HG03066 (cell line): ENCODE data around the gene C20orf144.

Experiments
- ATAC-seq: cut with Tn5 transposase; IDR thresholded peaks from one replicate; pipeline ENCODE4 v1.9.1; 2021; ENCODE audit warnings: low read depth; ENCODE audit not compliant: unreplicated experiment

C20orf144 gene

DNA sequence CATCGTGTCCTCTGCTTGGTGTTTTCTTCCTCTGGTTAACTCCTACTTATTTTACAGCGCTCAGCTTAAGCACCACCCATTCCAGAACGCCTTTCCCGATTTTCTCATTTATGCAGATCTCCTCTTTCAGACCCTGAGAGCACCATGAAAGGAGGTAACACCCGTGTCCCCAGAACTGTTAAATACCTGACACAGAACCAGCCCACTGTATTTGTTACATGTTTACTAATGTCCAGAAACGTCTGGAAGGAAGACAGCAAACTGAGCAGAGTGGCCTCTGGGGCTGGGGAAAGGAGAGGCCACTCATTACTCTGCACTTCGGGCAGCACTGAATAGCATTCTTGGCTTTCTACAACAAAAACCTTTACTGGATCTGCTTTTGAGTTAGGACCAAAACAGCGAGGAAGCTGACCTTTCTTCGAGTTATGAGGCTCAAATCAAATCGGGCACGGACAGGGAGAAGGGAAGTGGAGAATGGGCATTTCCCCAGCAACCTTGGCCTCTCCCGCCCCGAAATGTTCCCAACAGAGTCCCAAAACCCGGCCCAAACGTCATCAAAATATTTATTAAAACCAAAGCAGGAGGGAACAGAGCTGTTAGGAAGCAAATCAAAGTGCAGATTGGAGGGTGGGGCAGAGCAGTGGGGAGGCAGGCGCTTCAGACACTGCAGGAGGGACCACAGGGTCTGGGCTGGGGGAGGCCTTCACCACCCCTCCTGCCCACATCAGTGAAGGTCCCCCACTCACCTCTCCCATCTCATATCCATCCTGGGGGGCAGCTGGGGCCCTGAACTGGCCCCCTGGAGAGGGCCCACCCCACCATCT, 13.2 kb downstream of the C20orf144 start:
- ATAC-seq: no peak

DNA sequence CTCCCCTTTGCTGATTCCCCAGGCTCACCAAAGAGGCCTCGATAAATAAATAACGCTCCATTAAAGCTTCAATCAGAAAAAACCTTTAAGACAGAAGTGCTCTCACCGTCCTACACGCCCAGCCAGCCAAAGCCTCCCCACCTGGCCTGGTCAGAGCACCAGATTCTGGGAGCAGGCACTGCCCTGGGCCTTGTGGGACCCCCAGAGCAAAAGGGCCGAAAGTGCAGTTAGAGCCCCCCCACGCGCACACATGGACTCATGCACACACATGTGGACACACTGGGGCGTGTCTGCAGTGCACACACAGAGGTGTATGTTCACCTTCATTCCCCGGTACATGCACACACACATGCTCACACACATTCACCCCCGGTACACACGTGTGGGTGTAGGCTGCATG, 14.0 kb downstream of the C20orf144 start:
- no peak for ATAC-seq

DNA sequence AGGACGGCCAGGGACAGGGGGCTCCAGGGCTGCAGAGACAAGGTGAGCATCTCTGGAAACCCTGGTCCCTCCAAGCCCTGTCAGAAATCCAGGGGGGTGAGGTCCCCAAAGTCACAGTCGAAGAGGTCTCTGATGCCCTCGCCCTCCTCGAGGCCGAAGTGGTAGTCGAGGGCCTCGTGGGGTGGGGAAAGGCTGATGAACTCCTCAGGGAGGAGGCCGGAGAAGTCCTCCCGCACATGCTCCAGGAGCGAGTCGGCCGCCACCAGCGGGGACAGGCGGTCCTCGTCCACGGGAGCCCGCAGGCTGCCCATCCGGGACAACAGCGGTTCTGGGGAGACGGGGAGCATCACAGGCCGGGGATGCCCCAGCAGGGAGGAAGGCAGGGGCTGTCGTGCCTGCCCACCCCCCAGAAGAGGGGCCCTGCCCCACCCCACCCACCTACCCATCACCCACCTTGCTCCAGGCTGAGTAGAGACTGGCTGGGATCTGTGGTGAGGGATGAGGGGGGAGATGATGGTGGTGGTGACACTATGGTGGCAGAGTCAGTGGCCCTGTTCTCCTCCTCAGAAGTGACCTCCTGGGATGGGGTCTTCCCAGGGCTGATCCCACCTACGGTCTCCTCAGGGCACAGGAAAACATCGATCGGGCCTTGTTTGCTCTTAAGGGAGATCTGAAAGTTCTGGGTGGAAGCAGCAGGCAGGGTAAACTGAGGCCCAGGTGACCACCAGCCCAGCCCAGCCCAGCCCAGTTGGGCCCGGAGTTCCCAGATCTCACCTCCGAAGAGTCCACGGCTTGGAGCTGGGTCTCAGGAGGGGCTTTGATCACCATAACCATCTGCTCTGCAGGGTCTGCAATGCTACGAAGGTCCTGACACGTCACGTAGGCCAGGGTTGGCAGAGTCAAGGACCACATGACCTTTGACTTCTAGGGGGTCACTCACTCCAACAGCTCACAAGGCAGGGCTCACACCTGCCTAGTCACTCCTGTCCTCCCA, 14.8 kb downstream of the C20orf144 start:
- no peak for ATAC-seq

DNA sequence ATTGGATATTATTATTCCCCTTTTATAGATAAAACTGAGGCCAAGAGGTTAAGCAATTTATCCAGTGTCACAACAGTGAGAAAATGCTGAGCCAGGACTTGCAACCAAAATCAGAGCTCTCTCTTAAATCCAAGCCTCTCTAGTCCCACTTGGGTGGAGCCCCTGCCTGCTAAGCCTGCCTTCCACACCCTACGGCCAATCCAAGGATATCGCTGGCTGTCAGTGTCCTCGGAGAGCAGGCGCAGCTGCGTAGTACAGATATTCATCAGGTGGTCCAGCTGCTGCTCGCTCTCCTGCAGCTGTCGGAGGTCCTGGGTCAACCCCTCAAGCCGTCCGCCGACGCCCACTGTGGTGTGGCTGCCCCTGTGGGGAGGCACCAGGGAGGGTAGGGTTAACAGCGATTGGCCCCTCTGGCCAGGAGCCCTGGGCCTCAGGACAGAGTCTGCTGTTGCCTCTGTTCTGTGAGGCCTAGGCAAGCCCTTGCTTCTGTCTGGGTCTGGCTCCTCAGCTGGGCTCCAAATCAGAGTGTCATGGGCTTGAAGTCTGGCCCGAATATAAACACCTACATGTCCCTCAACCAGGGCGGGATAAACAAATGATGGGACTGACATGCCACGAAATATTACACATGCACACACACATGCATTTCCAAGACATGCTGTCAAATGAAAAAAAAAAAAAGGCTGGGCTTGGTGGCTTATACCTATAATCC, 16.0 kb downstream of the C20orf144 start:
- no peak for ATAC-seq

DNA sequence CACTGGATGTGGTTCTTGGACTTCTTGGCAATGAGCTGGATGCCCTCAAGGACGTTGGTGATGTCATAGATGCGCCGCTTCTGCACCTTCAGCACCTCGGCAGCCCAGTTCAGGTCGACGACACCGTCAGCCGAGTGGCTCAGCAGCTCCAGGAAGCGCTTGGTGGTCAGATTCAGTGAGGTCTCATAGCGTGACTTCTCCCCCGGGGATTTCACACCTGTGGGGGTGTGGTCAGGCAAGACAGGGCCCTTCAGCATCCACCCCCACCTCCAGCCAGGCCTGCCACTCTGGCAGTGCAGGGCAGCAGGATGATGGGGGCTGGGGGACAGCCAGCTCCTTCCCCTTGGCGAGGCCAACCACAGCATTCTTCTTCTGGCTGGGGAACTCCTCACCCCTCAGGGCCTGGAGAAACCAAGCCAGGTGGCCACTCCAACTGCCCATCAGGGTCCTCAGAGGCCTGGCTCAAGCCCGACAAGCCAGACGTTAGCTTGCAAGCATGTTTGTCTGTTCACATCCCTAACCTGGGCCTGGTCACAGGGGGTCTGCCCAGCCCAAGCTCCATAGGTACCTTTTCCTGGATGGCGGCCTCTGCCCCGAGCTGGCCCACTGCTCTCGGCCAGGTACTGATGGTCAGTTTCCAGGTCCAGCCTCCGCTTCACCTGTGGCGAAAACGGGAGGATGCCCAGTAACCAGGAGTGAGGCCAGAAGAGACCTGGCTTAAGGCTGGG, 17.8 kb downstream of the C20orf144 start:
- no peak for ATAC-seq

DNA sequence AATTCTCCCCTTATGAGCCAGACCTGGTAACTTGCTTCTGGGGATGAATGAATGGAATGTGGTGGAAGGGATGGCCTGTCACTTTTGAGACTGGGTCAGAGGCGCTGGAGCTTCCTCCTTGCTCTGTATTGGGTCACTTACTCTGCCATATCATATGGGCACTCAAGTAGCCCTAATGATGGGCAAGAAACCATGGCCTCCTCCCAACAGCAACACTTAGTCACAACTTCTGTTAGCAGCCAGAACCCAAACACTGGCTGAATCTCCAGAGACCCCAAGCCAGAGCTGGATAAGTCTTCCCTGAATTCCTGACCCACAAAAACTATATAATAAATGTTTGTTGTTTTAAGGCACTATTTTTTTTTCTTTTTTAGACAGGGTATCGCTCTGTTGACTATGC, 18.6 kb downstream of the C20orf144 start:
- no peak for ATAC-seq

DNA sequence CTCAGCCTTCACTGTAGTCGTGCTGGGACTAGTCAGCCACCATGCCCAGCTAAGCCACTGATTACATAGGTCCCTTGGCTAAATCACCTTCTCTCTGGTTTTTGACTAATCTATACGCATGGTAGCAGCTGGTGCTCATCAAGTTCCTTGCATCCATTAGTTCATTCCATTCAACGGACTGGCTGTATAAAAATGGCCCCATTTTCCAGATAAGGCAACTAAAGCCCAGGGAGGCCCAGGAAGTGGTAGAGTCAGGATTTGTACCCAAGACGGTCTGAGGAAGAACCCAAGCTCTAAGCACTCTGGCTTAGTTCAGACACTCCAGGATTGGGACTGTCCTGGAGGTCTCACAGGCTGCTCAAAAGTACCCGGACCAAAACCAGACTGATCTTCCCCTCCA, 19.2 kb downstream of the C20orf144 start:
- ATAC-seq: no peak

DNA sequence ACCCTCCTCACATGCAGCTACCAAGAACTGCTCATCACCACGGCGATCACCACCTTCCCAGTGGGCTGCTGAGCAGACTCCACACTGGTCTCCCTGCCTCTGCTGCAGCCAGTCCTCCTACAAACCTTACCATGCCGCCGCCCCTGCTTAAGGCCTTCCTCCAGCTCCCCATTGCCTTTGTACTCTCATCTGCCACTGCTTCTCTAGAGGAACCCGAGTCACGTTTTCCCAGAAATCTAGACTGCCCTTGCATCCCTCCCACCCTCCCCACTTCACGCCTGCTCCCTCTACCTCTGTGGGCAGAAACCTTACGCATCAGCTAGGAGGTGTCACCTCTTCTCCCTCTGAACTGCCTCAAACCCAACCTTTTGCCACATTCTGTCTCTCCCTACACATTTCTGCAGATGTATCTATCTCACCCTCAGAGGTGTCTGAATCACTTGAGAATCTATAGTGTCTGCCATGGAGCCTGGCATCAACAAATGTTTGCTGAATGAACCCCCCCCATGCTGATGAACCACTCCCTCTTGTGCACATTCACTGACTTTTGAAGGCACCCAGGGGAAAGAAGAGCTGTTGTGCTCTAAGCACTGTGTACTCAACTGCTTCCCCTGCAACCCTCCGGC, 19.7 kb downstream of the C20orf144 start:
- no peak for ATAC-seq

DNA sequence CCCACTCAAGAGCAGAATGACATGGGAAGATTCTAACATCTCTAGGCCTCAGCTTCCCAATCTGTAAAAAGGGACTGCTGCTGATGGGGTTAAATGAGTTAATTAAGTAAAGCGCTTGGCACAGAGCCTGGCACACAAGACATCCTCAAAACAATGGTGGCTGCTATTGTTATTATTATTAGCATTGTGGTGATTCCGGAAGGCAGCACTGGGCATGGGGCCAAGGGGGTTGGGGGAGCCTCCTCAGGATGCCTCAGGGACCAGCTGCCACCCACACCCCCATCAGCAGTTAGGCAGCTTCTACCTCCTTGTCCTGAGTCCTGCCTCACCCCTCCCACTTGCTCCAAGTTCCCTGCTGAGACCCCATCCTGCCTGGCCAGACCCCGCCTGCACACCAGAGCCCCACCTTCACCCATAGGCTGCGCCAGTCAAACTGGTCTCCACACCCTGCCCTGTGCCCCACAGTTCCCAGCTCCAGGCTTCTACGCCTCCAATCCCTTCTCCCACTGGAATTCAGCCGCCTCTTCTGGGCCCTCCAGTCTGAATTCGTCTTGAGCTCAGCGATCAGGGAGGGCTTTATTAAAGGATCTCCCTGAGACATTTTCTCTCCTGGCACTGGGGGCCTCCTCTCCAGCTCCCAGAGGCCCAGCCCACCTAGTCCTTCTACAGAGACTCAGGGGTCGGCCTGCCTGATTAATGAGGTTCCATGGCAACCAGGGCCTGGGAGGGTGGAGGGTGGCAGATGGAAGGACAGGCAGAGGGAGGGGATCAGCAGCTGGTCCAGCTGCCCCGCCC, 22.6 kb downstream of the C20orf144 start:
- no peak for ATAC-seq

DNA sequence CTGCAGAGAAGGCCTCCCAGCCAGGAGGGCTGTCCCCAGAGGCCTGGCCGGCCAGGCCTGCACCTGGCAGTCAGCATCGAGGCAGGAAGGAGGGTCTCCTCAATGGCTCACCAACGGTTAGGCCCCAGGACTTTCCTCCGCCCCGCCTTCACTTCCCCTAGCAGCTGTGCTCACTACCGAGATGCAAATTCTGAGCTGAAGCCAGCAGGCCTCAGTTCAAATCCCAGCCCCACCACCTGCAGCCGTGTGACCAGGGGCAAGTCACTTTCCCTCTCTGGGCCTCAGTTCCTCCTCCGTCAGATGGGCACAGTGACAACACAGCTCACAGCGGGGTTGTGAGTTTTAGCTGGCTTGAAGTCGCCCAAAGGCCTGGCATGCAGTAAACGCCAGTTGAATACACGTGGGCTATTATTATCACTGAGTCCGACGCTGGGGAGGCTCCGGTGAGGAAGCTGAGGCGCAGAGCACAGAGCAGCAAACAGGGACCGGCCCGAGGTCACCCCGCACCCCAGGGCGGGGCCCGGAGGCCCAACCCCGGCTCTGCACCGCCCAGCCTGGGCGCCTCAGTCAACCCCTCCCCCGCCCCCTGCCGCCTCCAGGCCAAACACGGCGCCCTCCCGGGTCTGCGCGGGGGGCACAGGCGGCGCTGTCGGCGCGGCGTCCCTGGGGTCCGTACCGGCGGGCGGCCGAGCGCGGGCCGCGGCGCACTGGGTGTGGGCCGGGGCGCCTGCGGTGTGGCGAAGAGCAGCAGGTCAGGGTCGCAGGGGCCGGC, 23.4 kb downstream of the C20orf144 start:
- ATAC-seq: peak; percentile 46

DNA sequence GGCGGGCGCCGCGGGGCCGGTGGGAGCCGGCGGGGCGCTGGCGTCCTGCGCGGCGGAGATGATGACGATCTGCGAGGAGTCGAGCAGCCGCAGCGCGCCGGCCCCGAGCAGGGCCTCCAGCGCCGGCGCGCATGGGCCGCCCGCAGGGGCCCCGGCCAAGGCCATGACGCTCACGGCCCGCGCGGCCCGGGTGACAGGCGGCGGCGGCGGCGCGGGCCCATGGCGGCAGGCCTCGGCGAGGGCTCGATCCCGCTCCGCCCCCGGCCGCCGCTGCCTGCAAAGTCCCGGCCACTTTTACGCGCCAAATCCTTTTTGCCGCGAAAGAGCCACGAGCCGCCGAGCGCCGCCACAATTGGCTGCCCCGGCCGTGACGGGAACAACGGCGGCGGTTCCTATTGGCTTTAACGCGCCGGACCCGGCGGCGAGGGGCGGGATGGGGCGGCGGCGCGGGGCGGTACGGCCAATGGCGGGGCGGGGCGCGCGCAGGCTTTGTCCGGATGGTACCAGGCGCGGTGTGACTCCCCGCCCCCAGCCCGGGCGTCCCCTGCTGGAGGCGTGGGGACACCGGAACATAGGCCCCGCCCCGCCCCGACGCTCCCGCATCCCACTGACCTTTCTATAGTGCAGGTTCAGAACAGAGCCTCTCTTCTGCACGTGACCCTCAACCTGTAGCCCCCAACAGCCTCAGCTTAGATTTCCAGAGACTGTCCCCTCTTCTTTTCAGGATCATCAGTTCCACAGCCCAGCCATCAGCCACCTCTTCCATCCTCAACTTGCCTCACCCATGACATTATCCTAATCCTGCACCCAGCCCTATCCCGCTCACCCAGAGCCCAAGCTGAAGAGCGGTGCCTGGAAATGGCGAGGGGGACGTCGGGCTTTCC, 24.2 kb downstream of the C20orf144 start, which contains the start of gene E2F1:
TSS of gene E2F1 (minus strand) at position 286 of the 884 bp plus-strand sequence. CDS start at position 165, 121 bp downstream.
- peak; percentile 72 for ATAC-seq

DNA sequence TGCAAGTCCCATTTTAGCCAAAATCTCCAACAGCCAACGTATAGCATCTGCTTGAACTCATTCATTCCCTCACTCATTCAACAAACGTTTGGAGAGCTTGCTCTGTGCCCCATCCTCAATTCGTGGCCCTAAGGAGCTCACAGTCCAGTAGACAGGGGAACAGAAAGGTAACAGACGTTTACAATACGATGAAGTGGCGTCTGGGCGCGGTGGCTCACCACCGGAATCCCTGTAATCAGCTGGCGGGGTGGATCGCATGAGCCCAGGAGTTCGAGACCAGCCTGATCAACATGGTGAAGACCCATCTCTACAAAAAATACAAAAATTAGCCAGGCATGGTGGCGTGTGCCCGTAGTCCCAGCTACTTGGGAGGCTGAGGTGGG, 24.8 kb downstream of the C20orf144 start:
- ATAC-seq: no peak

DNA sequence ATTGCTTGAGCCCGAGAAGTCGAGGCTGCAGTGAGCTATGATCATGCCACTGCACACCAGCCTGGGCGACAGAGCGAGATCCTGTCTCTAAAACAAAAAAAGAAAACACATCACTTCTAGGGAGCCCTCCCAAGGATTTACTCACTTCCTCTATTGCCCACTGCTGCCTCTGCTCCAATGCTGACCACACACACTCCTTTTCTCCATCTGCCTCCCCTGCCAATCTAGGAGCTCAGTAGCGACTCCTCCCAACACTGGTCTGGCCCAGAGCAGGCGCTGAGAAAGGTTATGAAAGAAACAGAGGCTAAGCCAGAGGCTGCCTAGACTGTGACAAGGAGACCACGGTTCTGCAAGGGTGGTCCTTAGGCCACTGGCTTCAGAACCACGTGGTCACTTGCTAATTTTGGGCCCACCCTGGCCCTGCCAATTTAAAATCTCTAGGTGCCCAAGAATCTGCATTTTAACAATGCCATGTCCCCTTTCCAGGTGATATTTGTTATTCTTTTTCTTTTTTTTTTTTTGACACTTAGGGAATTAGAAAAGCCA, 25.3 kb downstream of the C20orf144 start:
- no peak for ATAC-seq

DNA sequence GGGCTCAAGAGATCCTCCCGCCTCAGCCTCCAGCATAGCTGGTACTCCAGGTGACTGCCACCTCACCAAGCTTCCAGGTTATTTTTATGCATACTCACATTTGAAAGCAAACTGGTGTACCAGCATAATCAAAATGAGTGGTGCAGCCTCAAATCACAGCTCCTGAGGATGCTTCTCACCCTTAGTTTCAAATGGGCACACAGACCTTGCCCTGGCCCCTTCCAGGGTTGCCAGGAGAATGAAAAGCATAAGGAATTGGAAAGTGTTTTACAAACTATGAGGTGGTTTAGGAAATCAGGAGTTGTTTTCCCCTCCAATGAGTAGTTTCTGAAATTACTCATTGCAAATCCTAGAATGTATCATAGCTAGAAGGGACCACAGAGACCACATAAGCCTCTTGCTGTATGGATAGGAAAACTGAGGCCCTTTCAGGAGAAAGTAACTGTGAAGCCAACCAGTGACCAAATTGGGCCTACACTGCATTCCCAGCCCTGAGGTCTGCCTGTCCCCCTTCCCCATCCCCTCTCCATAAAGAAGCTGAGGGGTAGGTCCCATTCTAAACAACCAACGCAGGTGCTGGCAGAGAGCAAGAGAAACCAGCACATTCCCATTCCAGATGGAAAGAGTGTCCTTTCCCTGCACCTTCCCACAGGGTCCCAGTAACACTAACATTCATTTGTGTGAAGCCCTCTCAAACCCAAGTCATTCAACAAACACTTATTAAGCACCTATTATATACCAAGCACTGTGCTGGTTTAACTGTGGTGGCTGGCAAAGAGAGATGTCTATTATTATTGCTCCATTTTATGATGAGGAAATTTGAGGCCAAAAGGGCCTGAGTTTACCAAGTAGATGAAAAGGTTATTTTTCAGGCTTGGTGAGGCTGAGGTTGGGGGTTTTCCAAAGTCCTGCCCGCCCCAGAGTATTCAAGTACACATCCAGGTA, 26.1 kb downstream of the C20orf144 start:
- ATAC-seq: no peak

DNA sequence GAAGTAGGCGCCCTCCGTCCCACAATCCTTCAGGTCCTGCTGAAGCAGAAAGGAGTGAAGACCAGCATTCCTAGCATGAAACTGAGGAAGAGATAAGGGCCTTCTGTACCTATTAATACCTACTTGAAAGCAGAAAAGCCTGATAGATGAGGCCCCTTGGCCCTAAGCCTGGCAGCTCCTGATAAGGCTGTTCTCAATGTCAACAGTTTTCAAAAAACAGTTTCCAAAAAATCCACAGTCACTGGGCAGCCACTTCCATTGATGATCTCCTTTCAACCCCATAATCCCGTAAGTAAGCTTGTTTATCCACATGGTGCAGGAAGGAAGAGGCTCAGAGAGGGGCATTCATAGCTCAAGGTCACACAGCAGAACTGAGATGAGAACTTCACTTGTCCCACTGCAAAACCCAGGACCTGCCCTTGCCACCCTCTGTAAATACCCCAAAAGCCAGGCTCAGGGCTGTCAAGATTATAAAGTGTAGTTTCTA, 26.9 kb downstream of the C20orf144 start:
- no peak for ATAC-seq

DNA sequence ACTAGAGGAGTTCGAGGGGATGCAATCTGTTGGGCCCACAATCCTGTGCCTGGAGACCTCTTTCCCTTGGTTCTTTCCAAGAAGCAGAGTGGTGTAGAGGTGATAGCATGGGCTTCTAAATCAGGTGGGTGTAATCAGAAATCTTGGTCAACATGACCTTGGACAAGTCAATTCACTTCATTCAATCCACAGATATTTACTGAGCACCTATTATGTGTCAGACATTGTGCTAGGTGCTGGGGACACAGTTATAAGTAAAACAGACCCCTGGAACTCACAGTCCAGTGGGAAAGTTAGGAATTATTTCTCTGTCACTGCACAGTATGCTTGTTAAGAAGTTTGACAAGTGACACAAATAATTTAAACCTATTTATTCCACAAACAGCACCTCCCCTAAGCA, 27.4 kb downstream of the C20orf144 start:
- ATAC-seq: no peak
